ENCODE data around the gene RSPO4.

DNA sequence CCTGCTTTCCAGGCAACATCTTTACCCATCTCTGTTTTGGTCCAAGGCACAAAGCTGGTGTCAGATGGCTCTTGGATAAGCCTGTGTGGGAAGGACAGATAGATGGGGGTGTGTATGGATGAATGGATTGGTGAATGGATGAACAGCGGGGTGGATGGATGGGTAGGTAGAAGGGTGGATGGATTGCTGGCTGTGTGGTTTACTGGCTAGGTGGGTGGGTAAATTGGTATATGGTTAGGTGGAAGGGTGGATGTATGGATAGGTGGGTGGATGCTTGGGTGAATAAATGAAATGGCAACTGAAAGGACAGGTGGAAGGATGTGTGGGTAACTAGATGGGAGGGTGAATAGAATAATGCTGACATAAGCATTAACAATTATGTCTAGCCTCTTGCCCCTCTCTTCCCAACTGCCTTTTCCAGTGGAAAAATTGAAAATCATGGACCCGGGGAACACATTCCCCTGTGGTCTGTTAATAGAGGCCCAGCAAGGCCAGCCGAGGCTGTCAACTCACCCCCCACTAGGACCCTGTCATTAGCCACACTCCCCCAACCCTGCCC lies 43.8 kb upstream of the RSPO4 start:
- TF ChIP-seq, protein P1, sequence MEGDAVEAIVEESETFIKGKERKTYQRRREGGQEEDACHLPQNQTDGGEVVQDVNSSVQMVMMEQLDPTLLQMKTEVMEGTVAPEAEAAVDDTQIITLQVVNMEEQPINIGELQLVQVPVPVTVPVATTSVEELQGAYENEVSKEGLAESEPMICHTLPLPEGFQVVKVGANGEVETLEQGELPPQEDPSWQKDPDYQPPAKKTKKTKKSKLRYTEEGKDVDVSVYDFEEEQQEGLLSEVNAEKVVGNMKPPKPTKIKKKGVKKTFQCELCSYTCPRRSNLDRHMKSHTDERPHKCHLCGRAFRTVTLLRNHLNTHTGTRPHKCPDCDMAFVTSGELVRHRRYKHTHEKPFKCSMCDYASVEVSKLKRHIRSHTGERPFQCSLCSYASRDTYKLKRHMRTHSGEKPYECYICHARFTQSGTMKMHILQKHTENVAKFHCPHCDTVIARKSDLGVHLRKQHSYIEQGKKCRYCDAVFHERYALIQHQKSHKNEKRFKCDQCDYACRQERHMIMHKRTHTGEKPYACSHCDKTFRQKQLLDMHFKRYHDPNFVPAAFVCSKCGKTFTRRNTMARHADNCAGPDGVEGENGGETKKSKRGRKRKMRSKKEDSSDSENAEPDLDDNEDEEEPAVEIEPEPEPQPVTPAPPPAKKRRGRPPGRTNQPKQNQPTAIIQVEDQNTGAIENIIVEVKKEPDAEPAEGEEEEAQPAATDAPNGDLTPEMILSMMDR (IDR thresholded peaks at IDR 0.05): no peak
- TF ChIP-seq FOXS1 (CRISPR knock-in tag; IDR thresholded peaks at IDR 0.05): no peak
- TF ChIP-seq, protein P2, sequence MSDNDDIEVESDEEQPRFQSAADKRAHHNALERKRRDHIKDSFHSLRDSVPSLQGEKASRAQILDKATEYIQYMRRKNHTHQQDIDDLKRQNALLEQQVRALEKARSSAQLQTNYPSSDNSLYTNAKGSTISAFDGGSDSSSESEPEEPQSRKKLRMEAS (IDR thresholded peaks at IDR 0.05): no peak

All from A549 (cell line).